Esophagus squamous epithelium (tissue), 4 donors: ENCODE data around the gene NLRP4.

Experiments
- POLR2A ChIP-seq, 4 donors: fragments of 450-650 bp; IDR thresholded peaks; one replicate each; pipeline ENCODE4 v1.6.1; 2017; ENCODE audit warnings: antibody characterized with exemption in 4 of 4, mild to moderate bottlenecking in 4 of 4, moderate library complexity in 3 of 4
- TF ChIP-seq, protein P1 (sequence below), 6 experiments: fragments of 450-650 bp in 4 of 6; fragments of 200-600 bp in 2 of 6; sonication (generic) in 2 of 6; IDR thresholded peaks; one replicate each; pipeline ENCODE4 v1.5.1; 2016 to 2019; ENCODE audit warnings: antibody characterized with exemption in 6 of 6, mild to moderate bottlenecking in 4 of 6, moderate library complexity in 4 of 6

DNA sequence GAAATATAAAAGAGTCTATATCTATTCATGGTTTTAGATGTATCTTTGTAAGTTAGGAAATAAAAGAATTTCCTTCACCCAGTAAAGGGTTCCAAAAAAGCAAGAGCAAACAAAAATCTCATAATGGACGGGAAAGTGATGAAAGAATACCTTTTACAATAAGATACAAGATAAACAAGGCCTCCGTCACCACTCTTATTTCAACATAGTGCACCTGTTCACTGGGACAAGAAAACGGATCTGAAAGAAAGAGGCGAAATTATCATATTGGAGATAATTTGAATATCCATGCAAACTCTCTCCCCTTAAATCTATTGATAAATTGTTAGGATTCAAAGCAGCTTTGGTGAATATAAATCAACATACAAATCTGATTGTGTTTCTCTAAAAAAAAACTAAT, 3.7 kb upstream of the NLRP4 start:
- TF ChIP-seq, protein P1, sequence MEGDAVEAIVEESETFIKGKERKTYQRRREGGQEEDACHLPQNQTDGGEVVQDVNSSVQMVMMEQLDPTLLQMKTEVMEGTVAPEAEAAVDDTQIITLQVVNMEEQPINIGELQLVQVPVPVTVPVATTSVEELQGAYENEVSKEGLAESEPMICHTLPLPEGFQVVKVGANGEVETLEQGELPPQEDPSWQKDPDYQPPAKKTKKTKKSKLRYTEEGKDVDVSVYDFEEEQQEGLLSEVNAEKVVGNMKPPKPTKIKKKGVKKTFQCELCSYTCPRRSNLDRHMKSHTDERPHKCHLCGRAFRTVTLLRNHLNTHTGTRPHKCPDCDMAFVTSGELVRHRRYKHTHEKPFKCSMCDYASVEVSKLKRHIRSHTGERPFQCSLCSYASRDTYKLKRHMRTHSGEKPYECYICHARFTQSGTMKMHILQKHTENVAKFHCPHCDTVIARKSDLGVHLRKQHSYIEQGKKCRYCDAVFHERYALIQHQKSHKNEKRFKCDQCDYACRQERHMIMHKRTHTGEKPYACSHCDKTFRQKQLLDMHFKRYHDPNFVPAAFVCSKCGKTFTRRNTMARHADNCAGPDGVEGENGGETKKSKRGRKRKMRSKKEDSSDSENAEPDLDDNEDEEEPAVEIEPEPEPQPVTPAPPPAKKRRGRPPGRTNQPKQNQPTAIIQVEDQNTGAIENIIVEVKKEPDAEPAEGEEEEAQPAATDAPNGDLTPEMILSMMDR (IDR thresholded peaks at IDR 0.05), result no peak
- no peak for TF ChIP-seq POLR2A (IDR thresholded peaks at IDR 0.05)
